Panc1 (cell line): ENCODE results near the gene NLRP10. TPM values are rescaled to one million over a fixed set of nuclear protein-coding genes. Genes with fewer than 3 reads are reported as not detected.

Source experiments
- ATAC-seq: fragments of 200-7000 bp; cut with Tn5 transposase; 2 replicates; pipeline ENCODE4 v1.9.1; 2020; ENCODE audit warnings: mild to moderate bottlenecking, moderate library complexity
- BruUV-seq: library from RNA; stranded (reverse); fragments of 400-500 nt; replicated peaks from 2 replicates; lab custom pipeline; 2021; lab: Mats Ljungman, UMichigan
- CTCF ChIA-PET: fragments of 300-600 bp; sonication (Branson Sonifier 250); formaldehyde crosslinking; loops from one replicate; lab custom pipeline; 2022; ENCODE audit warnings: antibody characterized with exemption; lab: Charles Lee
- POLR2A ChIA-PET: fragments of 300-600 bp; sonication (Branson Sonifier 250); formaldehyde crosslinking; loops from one replicate; lab custom pipeline; 2022; ENCODE audit warnings: antibody characterized with exemption; lab: Charles Lee
- DNase-seq: peaks from one replicate; pipeline ENCODE4 v3.0.0-alpha.2; 2010; ENCODE audit warnings: low read depth, low spot score
- H3K27ac ChIP-seq: 2 replicates; pipeline ENCODE4 v1.5.1; 2011; ENCODE audit warnings: mild to moderate bottlenecking, low read length, inconsistent platforms
- H3K27me3 ChIP-seq: fragments of 200-500 bp; sonication (Bioruptor generic); 2 replicates; pipeline ENCODE4 v1.6.0; 2014; ENCODE audit warnings: low read length, inconsistent platforms; ENCODE audit not compliant: control insufficient read depth, insufficient read depth
- H3K36me3 ChIP-seq: fragments of 200-500 bp; sonication (Bioruptor generic); 2 replicates; pipeline ENCODE4 v1.5.1; 2014; ENCODE audit warnings: inconsistent platforms, mild to moderate bottlenecking, low read length, moderate library complexity; ENCODE audit not compliant: control insufficient read depth, insufficient read depth
- H3K4me1 ChIP-seq: 2 replicates; pipeline ENCODE4 v1.5.1; 2011; ENCODE audit warnings: inconsistent platforms, mild to moderate bottlenecking, low read length, moderate library complexity; ENCODE audit not compliant: control insufficient read depth, insufficient read depth
- H3K4me3 ChIP-seq, 2 experiments: 2 replicates each; pipeline ENCODE4 v1.5.1; 2011 to 2012; ENCODE audit warnings: low read depth in 2 of 2, low read length in 2 of 2, mild to moderate bottlenecking in 2 of 2, inconsistent platforms in 1 of 2, moderate library complexity in 1 of 2
- H3K9me3 ChIP-seq: fragments of 200-500 bp; sonication (Bioruptor generic); 2 replicates; pipeline ENCODE4 v1.5.1; 2014; ENCODE audit warnings: low read depth, mild to moderate bottlenecking, inconsistent platforms, low read length, moderate library complexity; ENCODE audit not compliant: control insufficient read depth, insufficient read depth
- CTCF ChIP-seq: fragments of 450-650 bp; IDR thresholded peaks from 2 replicates; pipeline ENCODE4 v1.5.1; 2017; ENCODE audit warnings: mild to moderate bottlenecking
- POLR2AphosphoS5 ChIP-seq: IDR thresholded peaks from 2 replicates; pipeline ENCODE4 v1.6.1; 2012; ENCODE audit warnings: mild to moderate bottlenecking, low read depth, low read length, moderate library complexity
- REST ChIP-seq, 2 experiments: IDR thresholded peaks; 2 replicates each; pipeline ENCODE4 v1.6.1; 2011 to 2012; ENCODE audit warnings: low read depth in 2 of 2, control low read depth in 1 of 2, low read length in 1 of 2, mild to moderate bottlenecking in 1 of 2, moderate library complexity in 1 of 2; ENCODE audit not compliant: insufficient read depth in 1 of 2
- SIN3A ChIP-seq: IDR thresholded peaks from 2 replicates; pipeline ENCODE4 v1.6.1; 2012; ENCODE audit warnings: low read depth, mild to moderate bottlenecking, low read length, moderate library complexity, borderline replicate concordance; ENCODE audit not compliant: insufficient read depth
- TCF7L2 ChIP-seq: IDR thresholded peaks from 2 replicates; pipeline ENCODE4 v1.6.1; 2011; ENCODE audit warnings: mild to moderate bottlenecking, low read depth, low read length, inconsistent platforms
- in situ Hi-C: cut with HindIII; loops from 2 replicates; pipeline ENCODE4 v1.10.0; 2016; ENCODE audit warnings: low sequenced_read_pairs, low pct_unique_long_range_greater_than_20kb
- intact Hi-C: fragments of 100-400 bp; cut with micrococcal nuclease; formaldehyde crosslinking; loops from one replicate; pipeline ENCODE4 v1.10.0; 2022; ENCODE audit not compliant: unreplicated experiment
- total RNA-seq: library from RNA; stranded (reverse); gene quantifications from one replicate; pipeline ENCODE4 v1.2.1, GENCODE V29; 2021; ENCODE audit not compliant: unreplicated experiment

Gene NLRP10
- total RNA-seq, 1 experiment from 2014 or later = not detected

GRCh38 chr11:7941146-7941545, 24.1 kb downstream of the NLRP10 start:
- H3K36me3 ChIP-seq = no peaks in the 10 kb centered on the region
- intact Hi-C loops (no loop called here), in situ Hi-C loops (no loop called here)
- no peaks in the 10 kb centered on the region; the same call in 1 of the 2 replicates for H3K27me3 ChIP-seq
- DNase-seq (no peak), ATAC-seq (no peak)
- ChIA-PET POLR2A (no interaction called here), CTCF (no interaction called here)
- no peaks in the 10 kb centered on the region for H3K4me1 ChIP-seq
- H3K4me3 ChIP-seq = no peak overlapping the region
- TF ChIP-seq CTCF (no peak), SIN3A (no peak), TCF7L2 (no peak), REST (IDR thresholded peaks at IDR 0.05; ENCODE audit: insufficient read depth in 1 of 2, low read depth in 2 of 2, low read length in 1 of 2) (no peak), POLR2AphosphoS5 (no peak)
- no peak overlapping the region for H3K27ac ChIP-seq
- no TSS peak for BruUV-seq
- peaks cover 10% of the 10 kb centered on the region; the same call in 1 of the 2 replicates for H3K9me3 ChIP-seq

GRCh38 chr11:7936615-7937014, 28.6 kb downstream of the NLRP10 start:
- TF ChIP-seq CTCF (no peak), POLR2AphosphoS5 (no peak), TCF7L2 (no peak), SIN3A (no peak), REST (IDR thresholded peaks at IDR 0.05; ENCODE audit: insufficient read depth in 1 of 2, low read depth in 2 of 2, low read length in 1 of 2) (no peak)
- ChIA-PET POLR2A (no interaction called here), CTCF (no interaction called here)
- DNase-seq (no peak), ATAC-seq (no peak)
- intact Hi-C loops = no loop called here
- Histone ChIP-seq H3K9me3 (no peaks in the 10 kb centered on the region), H3K4me1 (no peaks in the 10 kb centered on the region), H3K4me3 (no peak overlapping the region), H3K36me3 (no peaks in the 10 kb centered on the region), H3K27me3 (no peaks in the 10 kb centered on the region; the same call in 1 of the 2 replicates), H3K27ac (no peak overlapping the region)
- in situ Hi-C loops = no loop called here
- BruUV-seq = no TSS peak
